SK-MEL-5 (cell line): ENCODE data around the gene ENPP3. TPM values are rescaled to one million over a fixed set of nuclear protein-coding genes. Genes with fewer than 3 reads are reported as not detected.
"Not testable (repeated sequence)": the region's sequence is repeated elsewhere in the genome, so short reads cannot be mapped to it uniquely, and the experiment has no call there.

ENCODE experiments used
- DNase-seq: peaks from one replicate; pipeline ENCODE4 v3.0.0-alpha.2; 2016; ENCODE audit warnings: low read depth, low spot score
- in situ Hi-C: cut with HindIII; loops from 2 replicates; pipeline ENCODE4 v1.10.0; 2016; ENCODE audit warnings: low sequenced_read_pairs, high pct_unique_total_duplicates, low pct_unique_long_range_greater_than_20kb
- total RNA-seq: library from RNA; depleted of rRNA; stranded (reverse); fragments of >200 nt; shearing (Covaris generic); gene quantifications from 2 replicates; pipeline ENCODE4 v1.2.3, GENCODE V29; 2014

Gene ENPP3
- total RNA-seq, 1 experiment from 2014 or later = 0.66 TPM

- in situ Hi-C loops, DNase-seq: not testable (repeated sequence)
These were observed 78.5 kb downstream of the ENPP3 start for GRCh38 chr6:131715567-131715966.

GRCh38 chr6:131717836-131718542, 80.9 kb downstream of the ENPP3 start:
- in situ Hi-C loops = no loop called here
- DNase-seq = no peak

GRCh38 chr6:131721161-131721560, 84.1 kb downstream of the ENPP3 start:
- in situ Hi-C loops = no loop called here
- DNase-seq = no peak

- in situ Hi-C loops = no loop called here
- no peak for DNase-seq
These were observed 87.0 kb downstream of the ENPP3 start for GRCh38 chr6:131724114-131724513.

GRCh38 chr6:131727467-131727866, 90.4 kb downstream of the ENPP3 start:
- DNase-seq = no peak
- in situ Hi-C loops = no loop called here

- DNase-seq = peak; percentile 41
- in situ Hi-C loops = no loop called here
These were observed 90.8 kb downstream of the ENPP3 start for GRCh38 chr6:131727868-131728267.

- in situ Hi-C loops = no loop called here
These were observed 91.3 kb downstream of the ENPP3 start for GRCh38 chr6:131728296-131728939.

GRCh38 chr6:131729550-131729949, 92.4 kb downstream of the ENPP3 start:
- DNase-seq = no peak
- in situ Hi-C loops = no loop called here

More at GRCh38 chr6:131728296-131728939, 91.3 kb downstream of the ENPP3 start:
- DNase-seq = peak; percentile 91

- in situ Hi-C loops = no loop called here
- no peak for DNase-seq
These were observed 93.2 kb downstream of the ENPP3 start for GRCh38 chr6:131730264-131730663.

GRCh38 chr6:131731224-131731623, 94.1 kb downstream of the ENPP3 start:
- in situ Hi-C loops = no loop called here
- no peak for DNase-seq

- DNase-seq = no peak
- in situ Hi-C loops = no loop called here
These were observed 96.4 kb downstream of the ENPP3 start for GRCh38 chr6:131733376-131734016.

- in situ Hi-C loops = no loop called here
- peak; percentile 34 for DNase-seq
These were observed 99.0 kb downstream of the ENPP3 start for GRCh38 chr6:131736003-131736596.

GRCh38 chr6:131736811-131737210, 99.7 kb downstream of the ENPP3 start:
- in situ Hi-C loops = no loop called here
- no peak for DNase-seq

- DNase-seq = no peak
- in situ Hi-C loops = no loop called here
These were observed 102.0 kb downstream of the ENPP3 start for GRCh38 chr6:131739136-131739535.

- no peak for DNase-seq
- in situ Hi-C loops = no loop called here
These were observed 103.1 kb downstream of the ENPP3 start for GRCh38 chr6:131740161-131740560.

- in situ Hi-C loops = no loop called here
- DNase-seq = no peak
These were observed 104.7 kb downstream of the ENPP3 start for GRCh38 chr6:131741688-131742393.

- in situ Hi-C loops = no loop called here
- DNase-seq = no peak
These were observed 107.6 kb downstream of the ENPP3 start for GRCh38 chr6:131744432-131745287.
